ENCODE data around the gene RHOC.

Gene RHOC

GRCh38 chr1:112706505-112707220 lies at the start of gene RHOC:
Gene RHOC, minus strand, starts transcription at chr1:112707127. Its CDS starts 3,328 bp downstream, at chr1:112703799.
- TF ChIP-seq CTCF (IDR thresholded peaks at IDR 0.05), result no peak

GRCh38 chr1:112754116-112754628 lies 47.2 kb upstream of the RHOC start:
- TF ChIP-seq CTCF (IDR thresholded peaks at IDR 0.05), result no peak

GRCh38 chr1:112748396-112748795 lies 41.5 kb upstream of the RHOC start:
- TF ChIP-seq CTCF (IDR thresholded peaks at IDR 0.05), result no peak

GRCh38 chr1:112744009-112744578 lies 37.2 kb upstream of the RHOC start:
- no peak for TF ChIP-seq CTCF (IDR thresholded peaks at IDR 0.05)

DNA sequence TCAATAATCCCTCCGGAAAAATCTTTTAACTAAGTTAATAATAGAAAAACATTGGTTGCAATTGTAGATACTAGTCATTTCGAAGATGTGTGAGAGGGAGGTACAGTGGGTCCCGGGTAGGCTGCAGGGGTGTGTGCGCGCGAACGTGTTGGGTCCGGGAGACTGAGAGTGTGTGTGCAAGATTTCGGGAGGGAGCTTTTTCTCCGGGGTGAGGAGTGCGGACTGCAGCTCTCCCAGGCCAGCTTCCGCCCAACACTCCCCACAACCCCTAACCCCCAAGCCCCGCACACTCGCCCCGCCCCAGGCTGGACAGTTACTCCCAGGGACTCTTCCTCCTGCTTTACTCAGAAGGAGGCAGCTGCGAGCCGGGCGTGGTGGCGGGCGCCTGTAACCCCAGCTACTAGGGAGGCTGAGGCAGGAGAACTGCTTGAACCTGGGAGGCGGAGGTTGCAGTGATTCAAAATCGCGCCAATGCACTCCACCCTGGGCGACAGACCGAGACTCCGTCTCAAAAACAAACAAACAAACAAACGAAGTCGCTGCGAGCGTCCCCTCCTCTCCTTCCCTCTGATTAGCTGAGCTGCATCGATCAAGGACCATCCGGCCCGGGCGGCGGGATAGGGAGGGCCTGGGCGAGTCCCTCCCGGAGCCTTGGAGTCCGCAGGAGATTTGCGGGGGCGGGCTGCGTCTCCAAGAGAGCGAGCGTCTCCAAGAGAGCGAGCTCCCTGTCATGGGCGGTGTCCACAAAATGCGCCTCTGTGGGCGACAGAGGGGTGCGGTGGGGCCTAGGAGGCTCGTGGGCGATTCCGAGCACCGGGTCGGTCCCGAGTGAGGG lies 36.5 kb upstream of the RHOC start:
- TF ChIP-seq CTCF (IDR thresholded peaks at IDR 0.05), result no peak

DNA sequence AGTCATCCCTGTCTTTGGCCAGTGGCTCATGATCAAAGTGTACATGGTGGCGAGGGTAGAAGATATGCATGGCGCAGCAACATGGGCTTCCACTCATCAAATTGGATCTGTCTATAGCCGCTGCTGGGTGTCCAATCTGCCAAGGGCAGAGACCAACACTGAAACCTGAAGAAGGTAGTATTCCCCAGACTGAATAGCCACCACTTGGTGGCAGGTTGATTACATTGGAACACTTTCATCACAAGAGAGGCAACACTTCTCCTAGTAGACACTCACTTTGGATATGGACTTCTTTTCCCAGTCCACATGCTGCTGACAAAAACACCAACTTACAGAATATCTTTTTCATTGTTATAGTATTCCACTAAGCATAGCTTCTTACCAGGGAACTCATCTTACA lies 30.6 kb upstream of the RHOC start:
- no peak for TF ChIP-seq CTCF (IDR thresholded peaks at IDR 0.05)

DNA sequence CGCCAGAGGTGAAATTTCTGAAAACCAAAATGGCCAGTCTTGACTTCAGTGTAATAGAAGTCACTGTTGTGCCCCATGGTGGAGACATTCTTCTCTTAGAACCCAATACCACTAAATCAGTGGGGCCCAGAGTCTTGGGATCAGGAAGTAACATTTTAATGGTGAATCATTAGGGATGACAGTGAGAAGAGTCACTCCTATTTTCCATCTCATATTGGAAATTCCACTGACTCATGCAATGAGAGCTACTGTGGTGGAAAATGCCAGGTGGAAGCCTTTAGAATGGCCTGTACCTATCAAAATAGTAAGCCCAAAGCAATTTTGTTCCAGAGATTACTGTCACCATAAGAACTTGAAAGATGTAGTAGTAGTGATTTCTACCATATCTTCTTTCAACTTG lies 28.8 kb upstream of the RHOC start:
- TF ChIP-seq CTCF (IDR thresholded peaks at IDR 0.05), result no peak
